K562 (cell line): ENCODE results near the gene GLB1L3. TPM values are rescaled to one million over a fixed set of nuclear protein-coding genes. Genes with fewer than 3 reads are reported as not detected.

Experiments used
- ATAC-seq: fragments of 200-7000 bp; cut with Tn5 transposase; 3 replicates; pipeline ENCODE4 v1.9.1; 2020; ENCODE audit warnings: moderate library complexity
- BruUV-seq: library from RNA; stranded (reverse); fragments of 400-500 nt; replicated peaks from 2 replicates; lab custom pipeline; 2021; lab: Mats Ljungman, UMichigan
- CTCF ChIA-PET: fragments of 300-600 bp; formaldehyde crosslinking; extraction: SDS; loops from one replicate; lab custom pipeline; 2021; ENCODE audit warnings: low intra/inter-chr PET ratio; lab: Yijun Ruan, JAX
- POLR2A ChIA-PET: fragments of 300-600, 350-650 bp; sonication (Branson Sonifier 250); formaldehyde crosslinking; extraction: SDS; loops from one replicate; lab custom pipeline; 2021; ENCODE audit warnings: antibody characterized with exemption, inconsistent platforms; lab: Yijun Ruan, JAX
- DNase-seq, 4 experiments: peaks; one replicate each; pipeline versions ENCODE4 v3.0.0 to v3.0.0-alpha.2; 2011 to 2018; ENCODE audit warnings: low spot score in 3 of 4, mixed read lengths in 3 of 4; ENCODE audit errors: extremely low read depth in 1 of 4
- FAIRE-seq: peaks from 2 replicates; lab custom pipeline; 2011; peaks lifted over from hg19 to GRCh38; lab: Jason Lieb, UNC
- H2AFZ ChIP-seq: 2 replicates; pipeline ENCODE4 v1.6.0; 2011; ENCODE audit warnings: low read depth, low read length, control low read depth, inconsistent platforms
- H3K27ac ChIP-seq: fragments of 200-600 bp; 3 replicates; pipeline ENCODE4 v1.8.0; 2011; ENCODE audit warnings: low read depth, mild to moderate bottlenecking, control low read depth, inconsistent platforms, low read length, moderate library complexity, mixed read lengths; ENCODE audit errors: extremely low read depth
- H3K27me3 ChIP-seq, 2 experiments: fragments of 300-600 bp in 1 of 2; 2 replicates in 1 of 2; 3 replicates in 1 of 2; pipeline versions ENCODE4 v1.6.0 to v1.8.0; 2011; ENCODE audit warnings: inconsistent platforms in 2 of 2, low read length in 2 of 2, mild to moderate bottlenecking in 1 of 2, mixed read lengths in 1 of 2, moderate library complexity in 1 of 2; ENCODE audit not compliant: control insufficient read depth in 2 of 2, insufficient read depth in 2 of 2
- H3K36me3 ChIP-seq: fragments of 300-600 bp; 3 replicates; pipeline ENCODE4 v1.8.0; 2011; ENCODE audit warnings: mild to moderate bottlenecking, low read length, inconsistent platforms; ENCODE audit not compliant: control insufficient read depth, insufficient read depth
- H3K4me1 ChIP-seq, 2 experiments: fragments of 200-600 bp in 1 of 2; replicated peaks in 1 of 2; 2 replicates in 1 of 2; 3 replicates in 1 of 2; pipeline versions ENCODE4 v1.5.1 to v1.8.0; 2011; ENCODE audit warnings: inconsistent platforms in 2 of 2, low read length in 2 of 2, mild to moderate bottlenecking in 1 of 2, mixed read lengths in 1 of 2, moderate library complexity in 1 of 2; ENCODE audit not compliant: control insufficient read depth in 2 of 2, insufficient read depth in 2 of 2
- H3K4me2 ChIP-seq: 2 replicates; pipeline ENCODE4 v1.6.1; 2011; ENCODE audit warnings: low read length, control low read depth, inconsistent platforms, mixed read lengths; ENCODE audit not compliant: insufficient read depth
- H3K4me3 ChIP-seq: fragments of 200-600 bp; sonication (generic), shearing (Covaris generic); 2 replicates; pipeline ENCODE4 v1.5.1; 2016; ENCODE audit warnings: control low read depth, inconsistent platforms
- H3K79me2 ChIP-seq: fragments of 200-600 bp; 3 replicates; pipeline ENCODE4 v1.8.0; 2011; ENCODE audit warnings: low read length, inconsistent platforms; ENCODE audit not compliant: control insufficient read depth, insufficient read depth
- H3K9ac ChIP-seq, 2 experiments: 2 replicates each; pipeline versions ENCODE4 v1.6.0 to v1.6.1; 2011; ENCODE audit warnings: low read depth in 2 of 2, low read length in 2 of 2, control low read depth in 1 of 2, inconsistent platforms in 1 of 2, mild to moderate bottlenecking in 1 of 2, mixed read lengths in 1 of 2; ENCODE audit not compliant: insufficient read depth in 1 of 2
- H3K9me1 ChIP-seq: one replicate; pipeline ENCODE4 v1.6.0; 2011; ENCODE audit warnings: inconsistent platforms, mild to moderate bottlenecking, low read length, moderate library complexity; ENCODE audit not compliant: control insufficient read depth, insufficient read depth
- H3K9me3 ChIP-seq: replicated peaks from 2 replicates; pipeline ENCODE4 v1.5.1; 2011; ENCODE audit warnings: low read depth, low read length, inconsistent platforms; ENCODE audit not compliant: control insufficient read depth, insufficient read depth
- H4K20me1 ChIP-seq: replicated peaks from 2 replicates; pipeline ENCODE4 v1.6.1; 2011; ENCODE audit warnings: low read length, inconsistent platforms, mixed read lengths; ENCODE audit not compliant: control insufficient read depth, insufficient read depth
- FOSL1 ChIP-seq: fragments of 200-800 bp; sonication (Bioruptor generic); conservative IDR thresholded peaks from 2 replicates; pipeline ENCODE4 v1.6.1; 2016; ENCODE audit warnings: missing genetic modification characterization, missing compliant biosample characterization
- GTF2E2 ChIP-seq: fragments of 200-800 bp; sonication (Bioruptor generic); IDR thresholded peaks from 2 replicates; pipeline ENCODE4 v1.6.1; 2016; ENCODE audit warnings: missing genetic modification characterization, missing compliant biosample characterization
- HDAC6 ChIP-seq: IDR thresholded peaks from 2 replicates; pipeline ENCODE4 v1.6.1; 2012; ENCODE audit warnings: low read depth, mild to moderate bottlenecking, control low read depth, inconsistent platforms, low read length, moderate library complexity
- MEIS2 ChIP-seq: fragments of 450-650 bp; IDR thresholded peaks from 2 replicates; pipeline ENCODE4 v1.6.1; 2014; ENCODE audit warnings: mild to moderate bottlenecking; ENCODE audit not compliant: partially characterized antibody
- TBP ChIP-seq: optimal IDR thresholded peaks from 2 replicates; pipeline ENCODE3; 2011; ENCODE audit warnings: low read depth, low read length, improper control_type of control experiment
- TCFL5 ChIP-seq: fragments of 250-450 bp; sonication (Bioruptor Pico); conservative IDR thresholded peaks from 2 replicates; pipeline ENCODE4 v1.6.1; 2021; ENCODE audit warnings: mild to moderate bottlenecking, moderate library complexity, matching md5 sums
- WGBS: fragments of 100-300 bp; shearing (Covaris generic); methylation state at CpG from one replicate; pipeline ENCODE4 v1.1.6; 2016; ENCODE audit warnings: low coverage, mixed read lengths; ENCODE audit not compliant: insufficient coverage; ENCODE audit errors: missing lambda C conversion rate; 5-methylcytosine and 5-hydroxymethylcytosine counted together
- in situ Hi-C: fragments of 300-500 bp; cut with MboI; formaldehyde crosslinking; loops from 4 replicates; pipeline ENCODE4 v1.15.0; 2018; ENCODE audit warnings: inconsistent platforms, mixed read lengths
- intact Hi-C: fragments of 100-400 bp; cut with micrococcal nuclease; formaldehyde crosslinking; loops from 2 replicates; pipeline ENCODE4 v1.14.2; 2022
- polyA plus RNA-seq, 8 experiments: library from polyadenylated mRNA; depleted of rRNA in 4 of 8; stranded (reverse) in 5 of 8; unstranded in 3 of 8; fragments of >200 nt; fragmentation: Nextera tagmentation in 2 of 8; fragmentation: Illumina TruSeq in 1 of 8; extraction: Ambion mirVana in 2 of 8; extraction: Trizol in 1 of 8; gene quantifications; 2 replicates each; pipeline versions ENCODE4 v1.2.1 to v1.2.3, GENCODE V29; 2011 to 2014; ENCODE audit warnings: inconsistent platforms in 1 of 8, missing spikeins in 1 of 8
- total RNA-seq, 7 experiments: library from RNA; depleted of rRNA in 6 of 7; stranded (reverse); fragments of >200 nt in 6 of 7; fragmentation: Illumina TruSeq in 2 of 7; extraction: Trizol in 2 of 7; gene quantifications; 2 replicates each; pipeline versions ENCODE4 v1.2.1 to v1.2.3, GENCODE V29; 2011 to 2021; ENCODE audit warnings: low replicate concordance in 1 of 7

GLB1L3 gene
- total and polyA plus RNA-seq, 9 of the 15 experiments (the other 6 are each of a cell fraction or from before 2014, with no cell fraction given) = 0.18 to 3.3 (median 0.49) TPM

- Histone ChIP-seq H3K9ac (no peak overlapping the region; a peak in 1 of 4 replicates), H3K36me3 (peaks cover 59% of the 10 kb centered on the region), H3K9me3 (no peaks in the 10 kb centered on the region), H3K4me3 (no peak overlapping the region), H4K20me1 (0 out of 2 replicates have a peak, but pooled peaks cover 4% of the 10 kb centered on the region)
- 64% methylated on average over 7 of the region's 11 CpGs for WGBS
- no peak for DNase-seq
- no peak for ATAC-seq
- in situ Hi-C loops = no loop called here
- ChIA-PET CTCF (no interaction called here), POLR2A (interaction anchor here (0.7 kb wide), 1 partner anchor 13 kb away, joined by 3 read pairs; no protein-coding TSS in a partner anchor)
- FAIRE-seq = no peak
- TF ChIP-seq TBP = no peak
- no peak for TF ChIP-seq HDAC6
- TF ChIP-seq FOSL1 (tag) = 0 out of 2 replicates have a peak, but pooled peaks have one; percentile 39
- TF ChIP-seq, all 486 proteins: peak for 1
- H2AFZ ChIP-seq = no peak overlapping the region
- no peak overlapping the region for H3K4me2 ChIP-seq
- intact Hi-C loops = no loop called here
- no peaks in the 10 kb centered on the region for H3K9me1 ChIP-seq
- H3K4me1 ChIP-seq = peaks cover 19 to 30% of the 10 kb centered on the region in 2 experiments
- H3K79me2 ChIP-seq = peaks cover 30% of the 10 kb centered on the region
- BruUV-seq = no TSS peak
- H3K27me3 ChIP-seq = no peaks in the 10 kb centered on the region
- no peak overlapping the region for H3K27ac ChIP-seq
Observed at GRCh38 chr11:134237557-134237922, 38.6 kb upstream of the GLB1L3 start.

GRCh38 chr11:134238956-134239355, 37.2 kb upstream of the GLB1L3 start:
- Histone ChIP-seq H3K4me3 (no peak overlapping the region), H3K9me3 (no peaks in the 10 kb centered on the region), H3K4me1 (peaks cover 10 to 17% of the 10 kb centered on the region in 2 experiments), H3K9me1 (no peaks in the 10 kb centered on the region), H3K9ac (no peak overlapping the region), H3K36me3 (peaks cover 72% of the 10 kb centered on the region), H3K27me3 (no peaks in the 10 kb centered on the region), H3K4me2 (no peak overlapping the region), H3K27ac (no peak overlapping the region), H2AFZ (no peak overlapping the region), H3K79me2 (peaks cover 23% of the 10 kb centered on the region), H4K20me1 (0 out of 2 replicates have a peak, but pooled peaks cover 4% of the 10 kb centered on the region)
- POLR2A ChIA-PET = interaction anchor here (1.0 to 1.6 kb wide), 2 partner anchors 15 to 88 kb away, joined by 3 to 4 read pairs; partner anchors contain the start of gene NCAPD3
- in situ Hi-C loops = no loop called here
- 94% methylated on average over 5 of the region's 5 CpGs for WGBS
- DNase-seq (no peak), FAIRE-seq (no peak), ATAC-seq (no peak)
- BruUV-seq = no TSS peak
- TF ChIP-seq GTF2E2 (tag) (no peak), MEIS2 (no peak), TCFL5 (CRISPR knock-in tag) (no peak)
- intact Hi-C loops = no loop called here
- CTCF ChIA-PET = no interaction called here
